WTC11 (cell line): ENCODE data around the gene ENAH. TPM values are rescaled to one million over a fixed set of nuclear protein-coding genes. Genes with fewer than 3 reads are reported as not detected.
"Not testable (repeated sequence)": the region's sequence is repeated elsewhere in the genome, so short reads cannot be mapped to it uniquely, and the experiment has no call there.

Experiments used
- ATAC-seq: fragments of 200-7000 bp; cut with Tn5 transposase; 2 replicates; pipeline ENCODE4 v1.10.0; 2021; ENCODE audit warnings: mild to moderate bottlenecking, moderate library complexity
- CTCF ChIA-PET: fragments of 300-600 bp; sonication (Branson Sonifier 250); formaldehyde crosslinking; loops from one replicate; lab custom pipeline; 2021; ENCODE audit warnings: antibody characterized with exemption; lab: Charles Lee
- POLR2A ChIA-PET: fragments of 350-600 bp; sonication (Branson Sonifier 250); formaldehyde crosslinking; loops from one replicate; lab custom pipeline; 2021; ENCODE audit warnings: antibody characterized with exemption; lab: Charles Lee
- DNase-seq: peaks from one replicate; pipeline ENCODE4 v3.0.0; 2021; ENCODE audit warnings: low spot score
- H3K27ac Mint-ChIP-seq: 2 replicates; pipeline ENCODE4 v1.8.0; 2021; ENCODE audit warnings: mixed read lengths
- H3K27me3 Mint-ChIP-seq: 2 replicates; pipeline ENCODE4 v1.8.0; 2021; ENCODE audit warnings: low read depth, mild to moderate bottlenecking, moderate library complexity, mixed read lengths
- H3K36me3 Mint-ChIP-seq: 2 replicates; pipeline ENCODE4 v1.8.0; 2021; ENCODE audit warnings: mixed read lengths
- H3K4me1 Mint-ChIP-seq: 2 replicates; pipeline ENCODE4 v1.8.0; 2022; ENCODE audit warnings: mixed read lengths
- H3K4me3 Mint-ChIP-seq: 2 replicates; pipeline ENCODE4 v1.8.0; 2021; ENCODE audit warnings: mild to moderate bottlenecking, moderate library complexity, mixed read lengths
- H3K9me3 Mint-ChIP-seq: 2 replicates; pipeline ENCODE4 v1.8.0; 2021; ENCODE audit warnings: mixed read lengths
- ARID4B ChIP-seq: sonication (generic); formaldehyde crosslinking; IDR thresholded peaks from 2 replicates; pipeline ENCODE4 v1.8.0; 2023; ENCODE audit warnings: missing genetic modification reagents, mild to moderate bottlenecking, borderline replicate concordance
- CREM ChIP-seq: sonication (generic); formaldehyde crosslinking; IDR thresholded peaks from 2 replicates; pipeline ENCODE4 v1.8.1; 2022; ENCODE audit warnings: mild to moderate bottlenecking, missing genetic modification reagents, moderate library complexity
- E2F4 ChIP-seq: sonication (generic); formaldehyde crosslinking; IDR thresholded peaks from 2 replicates; pipeline ENCODE4 v1.8.1; 2022; ENCODE audit warnings: low read depth, mild to moderate bottlenecking, moderate library complexity, missing genetic modification reagents, borderline replicate concordance
- GRHL2 ChIP-seq: fragments of 250-450 bp; sonication (Bioruptor Pico); IDR thresholded peaks from 2 replicates; pipeline ENCODE4 v1.8.0; 2022; ENCODE audit warnings: mild to moderate bottlenecking, moderate library complexity; ENCODE audit not compliant: insufficient replicate concordance, severe bottlenecking
- NFE2L1 ChIP-seq: sonication (generic); formaldehyde crosslinking; IDR thresholded peaks from 2 replicates; pipeline ENCODE4 v1.8.1; 2023; ENCODE audit warnings: missing genetic modification reagents
- NR2C2 ChIP-seq: sonication (generic); formaldehyde crosslinking; IDR thresholded peaks from 2 replicates; pipeline ENCODE4 v1.8.0; 2022; ENCODE audit warnings: mild to moderate bottlenecking, missing genetic modification reagents
- RORB ChIP-seq: fragments of 250-450 bp; sonication (Bioruptor Pico); IDR thresholded peaks from 2 replicates; pipeline ENCODE4 v1.9.0; 2021; ENCODE audit warnings: mild to moderate bottlenecking
- SMAD3 ChIP-seq: sonication (generic); formaldehyde crosslinking; IDR thresholded peaks from 2 replicates; pipeline ENCODE4 v1.8.0; 2022; ENCODE audit warnings: missing genetic modification reagents, mild to moderate bottlenecking, borderline replicate concordance
- STAT6 ChIP-seq: sonication (generic); formaldehyde crosslinking; conservative IDR thresholded peaks from 2 replicates; pipeline ENCODE4 v1.8.1; 2023; ENCODE audit warnings: mild to moderate bottlenecking, low read depth, missing genetic modification reagents, moderate library complexity
- TEAD1 ChIP-seq: sonication (generic); formaldehyde crosslinking; IDR thresholded peaks from 2 replicates; pipeline ENCODE4 v1.8.0; 2022; ENCODE audit warnings: mild to moderate bottlenecking, missing genetic modification reagents
- TP53 ChIP-seq: sonication (generic); formaldehyde crosslinking; IDR thresholded peaks from 2 replicates; pipeline ENCODE4 v1.8.1; 2023; ENCODE audit warnings: mild to moderate bottlenecking, missing genetic modification reagents
- USF1 ChIP-seq: sonication (generic); formaldehyde crosslinking; IDR thresholded peaks from 2 replicates; pipeline ENCODE4 v1.8.0; 2022; ENCODE audit warnings: mild to moderate bottlenecking, missing genetic modification reagents
- ZNF219 ChIP-seq: sonication (generic); formaldehyde crosslinking; IDR thresholded peaks from 2 replicates; pipeline ENCODE4 v1.8.0; 2023; ENCODE audit warnings: missing genetic modification reagents, mild to moderate bottlenecking, borderline replicate concordance
- ZNF396 ChIP-seq: fragments of 250-450 bp; sonication (Bioruptor Pico); IDR thresholded peaks from 2 replicates; pipeline ENCODE4 v1.8.0; 2021; ENCODE audit warnings: mild to moderate bottlenecking, moderate library complexity, borderline replicate concordance
- total RNA-seq: library from RNA; stranded (reverse); gene quantifications from 3 replicates; pipeline ENCODE4 v1.2.3, GENCODE V29; 2021
- TF ChIP-seq, protein P1 (sequence below): fragments of 250-450 bp; sonication (Bioruptor Pico); IDR thresholded peaks from 2 replicates; pipeline ENCODE4 v1.9.0; 2021; ENCODE audit warnings: mild to moderate bottlenecking
- TF ChIP-seq, protein P2 (sequence below): fragments of 250-450 bp; sonication (Bioruptor Pico); IDR thresholded peaks from 2 replicates; pipeline ENCODE4 v1.8.0; 2021; ENCODE audit warnings: mild to moderate bottlenecking
- TF ChIP-seq, protein P3 (sequence below): sonication (generic); formaldehyde crosslinking; IDR thresholded peaks from 2 replicates; pipeline ENCODE4 v1.8.1; 2023; ENCODE audit warnings: mild to moderate bottlenecking, missing genetic modification reagents, moderate library complexity
- TF ChIP-seq, protein P4 (sequence below): sonication (generic); formaldehyde crosslinking; IDR thresholded peaks from 2 replicates; pipeline ENCODE4 v1.8.1; 2023; ENCODE audit warnings: mild to moderate bottlenecking, missing genetic modification reagents, moderate library complexity
- TF ChIP-seq, protein P5 (sequence below): sonication (generic); formaldehyde crosslinking; IDR thresholded peaks from 2 replicates; pipeline ENCODE4 v1.8.1; 2023; ENCODE audit warnings: mild to moderate bottlenecking, missing genetic modification reagents

The ENAH gene
- total RNA-seq, 1 experiment from 2014 or later = 227 TPM

DNA sequence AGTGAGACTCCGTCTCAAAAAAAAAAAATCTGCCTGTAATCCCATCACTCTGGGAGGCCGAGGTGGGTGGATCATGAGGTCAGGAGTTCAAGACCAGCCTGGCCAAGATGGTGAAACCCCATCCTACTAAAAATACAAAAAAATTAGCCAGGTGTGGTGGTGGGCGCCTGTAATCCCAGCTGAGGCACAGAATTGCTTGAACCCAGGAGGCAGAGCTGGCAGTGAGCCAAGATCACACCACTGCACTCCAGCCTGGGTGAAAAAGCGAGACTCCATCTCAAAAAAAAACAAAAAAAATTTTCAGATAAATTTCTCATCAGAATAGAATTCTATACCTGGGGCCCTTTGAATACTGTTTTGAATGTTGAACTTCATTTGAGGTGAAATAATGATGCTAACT, 45.3 kb upstream of the ENAH start:
- peaks cover 12% of the 10 kb centered on the region for H3K9me3 Mint-ChIP-seq
- DNase-seq, H3K4me1 Mint-ChIP-seq, POLR2A ChIA-PET, CTCF ChIA-PET, ATAC-seq, H3K27me3 Mint-ChIP-seq, H3K36me3 Mint-ChIP-seq, H3K27ac Mint-ChIP-seq, H3K4me3 Mint-ChIP-seq: not testable (repeated sequence)

DNA sequence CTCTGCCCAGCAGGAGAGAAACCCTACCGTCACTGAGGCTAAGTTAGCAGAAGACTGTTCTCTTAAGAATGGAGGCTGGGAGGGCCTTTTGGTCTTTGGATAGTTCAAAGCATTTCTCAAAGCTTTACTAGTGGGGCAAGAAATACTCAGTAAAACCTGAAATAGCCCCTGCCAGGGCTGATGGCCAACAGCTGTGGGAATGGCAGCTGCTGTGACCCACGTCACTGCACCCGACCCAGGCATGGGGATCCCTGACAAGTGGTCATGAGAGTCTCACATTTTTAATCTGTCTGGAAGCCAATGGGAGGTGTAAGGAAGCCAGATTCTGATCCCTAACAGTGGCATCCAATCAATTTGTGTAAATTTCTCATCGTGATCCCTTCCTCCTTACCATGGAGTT, 44.5 kb upstream of the ENAH start:
- Mint-ChIP-seq H3K36me3 (peaks cover 9% of the 10 kb centered on the region), H3K9me3 (peaks cover 12% of the 10 kb centered on the region), H3K27ac (no peak overlapping the region), H3K4me1 (no peaks in the 10 kb centered on the region), H3K4me3 (no peak overlapping the region), H3K27me3 (no peaks in the 10 kb centered on the region)
- ChIA-PET CTCF (no interaction called here), POLR2A (no interaction called here)
- TF ChIP-seq GRHL2 (CRISPR knock-in tag) = no peak
- TF ChIP-seq, protein P1, sequence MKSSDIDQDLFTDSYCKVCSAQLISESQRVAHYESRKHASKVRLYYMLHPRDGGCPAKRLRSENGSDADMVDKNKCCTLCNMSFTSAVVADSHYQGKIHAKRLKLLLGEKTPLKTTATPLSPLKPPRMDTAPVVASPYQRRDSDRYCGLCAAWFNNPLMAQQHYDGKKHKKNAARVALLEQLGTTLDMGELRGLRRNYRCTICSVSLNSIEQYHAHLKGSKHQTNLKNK (CRISPR knock-in tag) = no peak
- no peak for TF ChIP-seq RORB
- TF ChIP-seq, protein P2, sequence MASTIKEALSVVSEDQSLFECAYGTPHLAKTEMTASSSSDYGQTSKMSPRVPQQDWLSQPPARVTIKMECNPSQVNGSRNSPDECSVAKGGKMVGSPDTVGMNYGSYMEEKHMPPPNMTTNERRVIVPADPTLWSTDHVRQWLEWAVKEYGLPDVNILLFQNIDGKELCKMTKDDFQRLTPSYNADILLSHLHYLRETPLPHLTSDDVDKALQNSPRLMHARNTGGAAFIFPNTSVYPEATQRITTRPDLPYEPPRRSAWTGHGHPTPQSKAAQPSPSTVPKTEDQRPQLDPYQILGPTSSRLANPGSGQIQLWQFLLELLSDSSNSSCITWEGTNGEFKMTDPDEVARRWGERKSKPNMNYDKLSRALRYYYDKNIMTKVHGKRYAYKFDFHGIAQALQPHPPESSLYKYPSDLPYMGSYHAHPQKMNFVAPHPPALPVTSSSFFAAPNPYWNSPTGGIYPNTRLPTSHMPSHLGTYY (CRISPR knock-in tag) = no peak
- TF ChIP-seq USF1 (CRISPR knock-in tag) = no peak
- TF ChIP-seq ARID4B (CRISPR knock-in tag) = no peak
- TF ChIP-seq, protein P3, sequence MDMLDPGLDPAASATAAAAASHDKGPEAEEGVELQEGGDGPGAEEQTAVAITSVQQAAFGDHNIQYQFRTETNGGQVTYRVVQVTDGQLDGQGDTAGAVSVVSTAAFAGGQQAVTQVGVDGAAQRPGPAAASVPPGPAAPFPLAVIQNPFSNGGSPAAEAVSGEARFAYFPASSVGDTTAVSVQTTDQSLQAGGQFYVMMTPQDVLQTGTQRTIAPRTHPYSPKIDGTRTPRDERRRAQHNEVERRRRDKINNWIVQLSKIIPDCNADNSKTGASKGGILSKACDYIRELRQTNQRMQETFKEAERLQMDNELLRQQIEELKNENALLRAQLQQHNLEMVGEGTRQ (CRISPR knock-in tag) = no peak
- TF ChIP-seq TEAD1 (CRISPR knock-in tag) = no peak
- no peak for TF ChIP-seq E2F4 (CRISPR knock-in tag)
- no peak for TF ChIP-seq NFE2L1 (CRISPR knock-in tag)
- TF ChIP-seq, protein P4, sequence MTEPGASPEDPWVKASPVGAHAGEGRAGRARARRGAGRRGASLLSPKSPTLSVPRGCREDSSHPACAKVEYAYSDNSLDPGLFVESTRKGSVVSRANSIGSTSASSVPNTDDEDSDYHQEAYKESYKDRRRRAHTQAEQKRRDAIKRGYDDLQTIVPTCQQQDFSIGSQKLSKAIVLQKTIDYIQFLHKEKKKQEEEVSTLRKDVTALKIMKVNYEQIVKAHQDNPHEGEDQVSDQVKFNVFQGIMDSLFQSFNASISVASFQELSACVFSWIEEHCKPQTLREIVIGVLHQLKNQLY = no peak
- no peak for TF ChIP-seq CREM (CRISPR knock-in tag)
- no peak for TF ChIP-seq SMAD3 (CRISPR knock-in tag)
- TF ChIP-seq STAT6 = no peak
- TF ChIP-seq TP53 (CRISPR knock-in tag) = no peak
- no peak for TF ChIP-seq ZNF396 (CRISPR knock-in tag)
- TF ChIP-seq NR2C2 (CRISPR knock-in tag) = no peak
- TF ChIP-seq ZNF219 = no peak
- TF ChIP-seq, protein P5, sequence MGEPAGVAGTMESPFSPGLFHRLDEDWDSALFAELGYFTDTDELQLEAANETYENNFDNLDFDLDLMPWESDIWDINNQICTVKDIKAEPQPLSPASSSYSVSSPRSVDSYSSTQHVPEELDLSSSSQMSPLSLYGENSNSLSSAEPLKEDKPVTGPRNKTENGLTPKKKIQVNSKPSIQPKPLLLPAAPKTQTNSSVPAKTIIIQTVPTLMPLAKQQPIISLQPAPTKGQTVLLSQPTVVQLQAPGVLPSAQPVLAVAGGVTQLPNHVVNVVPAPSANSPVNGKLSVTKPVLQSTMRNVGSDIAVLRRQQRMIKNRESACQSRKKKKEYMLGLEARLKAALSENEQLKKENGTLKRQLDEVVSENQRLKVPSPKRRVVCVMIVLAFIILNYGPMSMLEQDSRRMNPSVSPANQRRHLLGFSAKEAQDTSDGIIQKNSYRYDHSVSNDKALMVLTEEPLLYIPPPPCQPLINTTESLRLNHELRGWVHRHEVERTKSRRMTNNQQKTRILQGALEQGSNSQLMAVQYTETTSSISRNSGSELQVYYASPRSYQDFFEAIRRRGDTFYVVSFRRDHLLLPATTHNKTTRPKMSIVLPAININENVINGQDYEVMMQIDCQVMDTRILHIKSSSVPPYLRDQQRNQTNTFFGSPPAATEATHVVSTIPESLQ (CRISPR knock-in tag) = no peak
- no peak for DNase-seq
- no peak for ATAC-seq
